Liver (tissue), 9 donors: ENCODE measurements around the gene FRAS1. TPM values are rescaled to one million over a fixed set of nuclear protein-coding genes. Genes with fewer than 3 reads are reported as not detected.
"Not testable (repeated sequence)": the region's sequence is repeated elsewhere in the genome, so short reads cannot be mapped to it uniquely, and the experiment has no call there.

Source experiments
- DNase-seq: peaks from one replicate; pipeline ENCODE4 v3.0.0-alpha.2; 2017; ENCODE audit warnings: low spot score
- H3K27ac ChIP-seq, 2 donors: one replicate each; pipeline ENCODE4 v1.7.0; 2013; ENCODE audit warnings: inconsistent platforms in 2 of 2, low read length in 2 of 2, control low read depth in 1 of 2, low read depth in 1 of 2, mild to moderate bottlenecking in 1 of 2
- H3K27me3 ChIP-seq, 4 donors: one replicate each; pipeline versions ENCODE4 v1.6.1 to v1.7.0; 2013; ENCODE audit warnings: low read length in 3 of 4, inconsistent platforms in 1 of 4, mild to moderate bottlenecking in 1 of 4, moderate library complexity in 1 of 4; ENCODE audit not compliant: control insufficient read depth in 4 of 4, insufficient read depth in 4 of 4
- H3K36me3 ChIP-seq, 4 donors: one replicate each; pipeline versions ENCODE4 v1.6.1 to v1.7.0; 2013; ENCODE audit warnings: low read length in 3 of 4, mild to moderate bottlenecking in 3 of 4, low read depth in 1 of 4, moderate library complexity in 1 of 4; ENCODE audit not compliant: control insufficient read depth in 4 of 4, insufficient read depth in 3 of 4
- H3K4me1 ChIP-seq, 4 donors: one replicate each; pipeline versions ENCODE4 v1.6.1 to v1.7.0; 2013; ENCODE audit warnings: low read length in 3 of 4, mild to moderate bottlenecking in 3 of 4, moderate library complexity in 1 of 4; ENCODE audit not compliant: control insufficient read depth in 4 of 4, insufficient read depth in 4 of 4
- H3K4me3 ChIP-seq, 3 donors: one replicate each; pipeline versions ENCODE4 v1.6.1 to v1.7.0; 2013; ENCODE audit warnings: low read length in 3 of 3, control low read depth in 1 of 3, low read depth in 1 of 3, mild to moderate bottlenecking in 1 of 3
- H3K9ac ChIP-seq, 2 donors: one replicate each; pipeline ENCODE4 v1.7.0; 2013; ENCODE audit warnings: low read length in 2 of 2, mild to moderate bottlenecking in 2 of 2, moderate library complexity in 2 of 2, control low read depth in 1 of 2, low read depth in 1 of 2
- H3K9me3 ChIP-seq, 4 donors: one replicate each; pipeline versions ENCODE4 v1.6.1 to v1.7.0; 2013; ENCODE audit warnings: low read length in 3 of 4; ENCODE audit not compliant: control insufficient read depth in 4 of 4
- EGR1 ChIP-seq, 2 donors: IDR thresholded peaks; 2 replicates each; pipeline ENCODE4 v1.6.1; 2016 to 2018; ENCODE audit warnings: antibody characterized with exemption in 2 of 2, low read depth in 2 of 2
- FOXA1 ChIP-seq: IDR thresholded peaks from 2 replicates; pipeline ENCODE4 v1.6.1; 2016; ENCODE audit warnings: antibody characterized with exemption
- FOXA2 ChIP-seq: IDR thresholded peaks from 2 replicates; pipeline ENCODE4 v1.6.1; 2016; ENCODE audit warnings: antibody characterized with exemption
- HNF4A ChIP-seq, 2 donors: conservative IDR thresholded peaks; 2 replicates each; pipeline ENCODE4 v1.6.1; 2016; ENCODE audit warnings: antibody characterized with exemption in 2 of 2, mild to moderate bottlenecking in 2 of 2
- NR2F2 ChIP-seq: IDR thresholded peaks from 2 replicates; pipeline ENCODE4 v1.6.1; 2016; ENCODE audit warnings: antibody characterized with exemption
- RAD21 ChIP-seq, 2 donors: IDR thresholded peaks; 2 replicates each; pipeline ENCODE4 v1.6.1; 2016; ENCODE audit warnings: antibody characterized with exemption in 2 of 2, mild to moderate bottlenecking in 2 of 2
- RXRA ChIP-seq, 2 donors: IDR thresholded peaks; 2 replicates each; pipeline ENCODE4 v1.6.1; 2017 to 2018; ENCODE audit warnings: antibody characterized with exemption in 2 of 2, mild to moderate bottlenecking in 1 of 2
- SP1 ChIP-seq: IDR thresholded peaks from 2 replicates; pipeline ENCODE4 v1.6.1; 2018; ENCODE audit warnings: antibody characterized with exemption, mild to moderate bottlenecking
- TAF1 ChIP-seq: conservative IDR thresholded peaks from 2 replicates; pipeline ENCODE4 v1.6.1; 2016; ENCODE audit warnings: antibody characterized with exemption, mild to moderate bottlenecking
- WGBS: extraction: QIAGEN DNeasy Blood & Tissue Kit; methylation state at CpG from one replicate; pipeline ENCODE4 v1.1.7; 2013; 5-methylcytosine and 5-hydroxymethylcytosine counted together
- polyA plus RNA-seq, 2 donors: library from polyadenylated mRNA; stranded (reverse) in 1 of 2; unstranded in 1 of 2; fragments of 200-250 nt in 1 of 2; fragments of >200 nt in 1 of 2; fragmentation: Nextera tagmentation in 1 of 2; extraction: Ambion mirVana in 1 of 2; gene quantifications; one replicate each; pipeline versions ENCODE4 v1.2.1 to v1.2.3, GENCODE V29; 2013 to 2015
- total RNA-seq, 2 donors: library from RNA; depleted of rRNA; stranded (reverse); fragments of >200 nt; gene quantifications; one replicate each; pipeline ENCODE4 v1.2.3, GENCODE V29; 2014
- TF ChIP-seq, protein P1 (sequence below): IDR thresholded peaks from 2 replicates; pipeline ENCODE4 v1.6.1; 2016; ENCODE audit warnings: antibody characterized with exemption
- TF ChIP-seq, protein P2 (sequence below): IDR thresholded peaks from 2 replicates; pipeline ENCODE4 v1.6.1; 2016; ENCODE audit warnings: antibody characterized with exemption, mild to moderate bottlenecking
- donor health status: healthy.
- donor health status: healthy.
- donor health status: healthy.
- donor health status: healthy.
- donor health status: healthy.

FRAS1 gene
- total and polyA plus RNA-seq, 4 donors: 0.08 to 6.0 (median 1.1) TPM

DNA sequence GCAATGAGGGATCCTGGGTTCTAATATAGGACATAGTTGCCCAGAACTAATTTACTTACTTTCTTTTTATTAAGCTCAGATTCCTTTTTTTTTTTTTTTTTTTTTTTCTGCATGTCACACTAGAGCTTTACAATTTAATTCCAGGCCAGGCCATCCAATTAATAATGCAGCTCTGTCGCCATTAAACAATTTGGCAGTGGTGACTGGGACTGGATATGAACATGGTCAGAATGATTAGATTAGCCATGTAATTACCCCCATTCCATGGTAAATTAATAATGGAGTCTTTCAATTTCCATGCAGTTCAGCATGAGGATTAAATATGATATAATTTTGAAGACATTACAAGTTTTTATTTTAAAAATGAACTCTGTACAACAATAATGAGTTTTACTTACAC is 267.5 kb downstream of the FRAS1 start:
- Histone ChIP-seq H3K9ac (no peak overlapping the region), H3K36me3 (no peaks in the 10 kb centered on the region), H3K9me3 (no peaks in the 10 kb centered on the region), H3K4me3 (no peak overlapping the region), H3K27me3 (no peaks in the 10 kb centered on the region), H3K27ac (no peak overlapping the region), H3K4me1 (no peaks in the 10 kb centered on the region)
- TF ChIP-seq, protein P1, sequence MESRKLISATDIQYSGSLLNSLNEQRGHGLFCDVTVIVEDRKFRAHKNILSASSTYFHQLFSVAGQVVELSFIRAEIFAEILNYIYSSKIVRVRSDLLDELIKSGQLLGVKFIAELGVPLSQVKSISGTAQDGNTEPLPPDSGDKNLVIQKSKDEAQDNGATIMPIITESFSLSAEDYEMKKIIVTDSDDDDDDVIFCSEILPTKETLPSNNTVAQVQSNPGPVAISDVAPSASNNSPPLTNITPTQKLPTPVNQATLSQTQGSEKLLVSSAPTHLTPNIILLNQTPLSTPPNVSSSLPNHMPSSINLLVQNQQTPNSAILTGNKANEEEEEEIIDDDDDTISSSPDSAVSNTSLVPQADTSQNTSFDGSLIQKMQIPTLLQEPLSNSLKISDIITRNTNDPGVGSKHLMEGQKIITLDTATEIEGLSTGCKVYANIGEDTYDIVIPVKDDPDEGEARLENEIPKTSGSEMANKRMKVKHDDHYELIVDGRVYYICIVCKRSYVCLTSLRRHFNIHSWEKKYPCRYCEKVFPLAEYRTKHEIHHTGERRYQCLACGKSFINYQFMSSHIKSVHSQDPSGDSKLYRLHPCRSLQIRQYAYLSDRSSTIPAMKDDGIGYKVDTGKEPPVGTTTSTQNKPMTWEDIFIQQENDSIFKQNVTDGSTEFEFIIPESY: no peak
- TF ChIP-seq RXRA (IDR thresholded peaks at IDR 0.05): no peak
- TF ChIP-seq HNF4A (conservative IDR thresholded peaks at IDR 0.05): no peak
- no peak for TF ChIP-seq TAF1
- no peak for TF ChIP-seq SP1
- no peak for DNase-seq
- 91% methylated on average over 1 of the region's 1 CpG for WGBS

DNA sequence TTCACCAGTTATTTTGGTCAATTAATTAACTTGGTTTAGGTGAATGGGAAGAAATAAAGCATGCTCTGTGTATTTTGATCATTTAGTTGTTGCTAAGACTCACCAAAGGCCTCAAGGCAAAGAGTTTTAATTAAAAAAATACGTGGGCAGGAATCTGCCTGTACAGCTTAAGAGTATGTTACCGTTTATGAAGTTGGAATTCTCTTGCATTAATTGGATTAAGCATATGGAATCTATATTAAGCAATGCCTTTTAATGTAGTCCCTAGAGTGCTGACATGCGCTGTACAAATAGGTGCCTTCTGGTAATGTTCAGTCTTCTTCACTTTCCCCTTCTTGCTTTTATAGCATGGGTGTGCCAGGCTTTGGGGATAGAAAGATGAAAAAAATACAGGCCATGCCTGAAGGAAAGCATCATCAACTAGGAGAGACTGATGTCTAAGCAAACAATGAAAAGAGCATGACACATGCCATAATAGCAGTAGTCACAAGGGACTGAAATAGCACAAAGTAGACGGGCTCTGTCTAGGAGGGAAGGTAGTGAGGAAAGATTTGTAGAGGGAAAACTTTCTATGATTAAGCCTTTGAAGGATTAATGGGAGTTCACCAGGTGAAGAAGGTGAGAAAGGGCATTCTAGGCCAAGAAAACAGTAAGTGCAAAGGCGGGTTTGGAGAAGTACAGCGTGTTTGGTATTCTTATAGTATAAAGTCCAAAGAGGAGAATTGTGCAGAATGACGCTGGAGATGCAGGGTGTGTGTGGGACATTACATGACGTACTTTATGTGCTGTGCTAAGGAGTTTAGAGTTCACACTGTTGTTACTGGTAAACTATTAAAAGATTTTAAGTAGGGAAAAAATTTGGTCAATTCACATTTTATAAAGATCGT is 268.4 kb downstream of the FRAS1 start:
- Histone ChIP-seq H3K36me3 (no peaks in the 10 kb centered on the region), H3K9ac (no peak overlapping the region), H3K4me1 (no peaks in the 10 kb centered on the region), H3K4me3 (no peak overlapping the region), H3K27me3 (no peaks in the 10 kb centered on the region), H3K27ac (no peak overlapping the region), H3K9me3 (no peaks in the 10 kb centered on the region)
- 72% methylated on average over 9 of the region's 9 CpGs for WGBS
- no peak for DNase-seq
- TF ChIP-seq FOXA1 (no peak), RAD21 (IDR thresholded peaks at IDR 0.05) (no peak), EGR1 (IDR thresholded peaks at IDR 0.05; ENCODE audit: low read depth in 2 of 2) (no peak), HNF4A (conservative IDR thresholded peaks at IDR 0.05) (no peak), RXRA (IDR thresholded peaks at IDR 0.05) (no peak), NR2F2 (no peak), TAF1 (no peak), FOXA2 (no peak)
- TF ChIP-seq, protein P2, sequence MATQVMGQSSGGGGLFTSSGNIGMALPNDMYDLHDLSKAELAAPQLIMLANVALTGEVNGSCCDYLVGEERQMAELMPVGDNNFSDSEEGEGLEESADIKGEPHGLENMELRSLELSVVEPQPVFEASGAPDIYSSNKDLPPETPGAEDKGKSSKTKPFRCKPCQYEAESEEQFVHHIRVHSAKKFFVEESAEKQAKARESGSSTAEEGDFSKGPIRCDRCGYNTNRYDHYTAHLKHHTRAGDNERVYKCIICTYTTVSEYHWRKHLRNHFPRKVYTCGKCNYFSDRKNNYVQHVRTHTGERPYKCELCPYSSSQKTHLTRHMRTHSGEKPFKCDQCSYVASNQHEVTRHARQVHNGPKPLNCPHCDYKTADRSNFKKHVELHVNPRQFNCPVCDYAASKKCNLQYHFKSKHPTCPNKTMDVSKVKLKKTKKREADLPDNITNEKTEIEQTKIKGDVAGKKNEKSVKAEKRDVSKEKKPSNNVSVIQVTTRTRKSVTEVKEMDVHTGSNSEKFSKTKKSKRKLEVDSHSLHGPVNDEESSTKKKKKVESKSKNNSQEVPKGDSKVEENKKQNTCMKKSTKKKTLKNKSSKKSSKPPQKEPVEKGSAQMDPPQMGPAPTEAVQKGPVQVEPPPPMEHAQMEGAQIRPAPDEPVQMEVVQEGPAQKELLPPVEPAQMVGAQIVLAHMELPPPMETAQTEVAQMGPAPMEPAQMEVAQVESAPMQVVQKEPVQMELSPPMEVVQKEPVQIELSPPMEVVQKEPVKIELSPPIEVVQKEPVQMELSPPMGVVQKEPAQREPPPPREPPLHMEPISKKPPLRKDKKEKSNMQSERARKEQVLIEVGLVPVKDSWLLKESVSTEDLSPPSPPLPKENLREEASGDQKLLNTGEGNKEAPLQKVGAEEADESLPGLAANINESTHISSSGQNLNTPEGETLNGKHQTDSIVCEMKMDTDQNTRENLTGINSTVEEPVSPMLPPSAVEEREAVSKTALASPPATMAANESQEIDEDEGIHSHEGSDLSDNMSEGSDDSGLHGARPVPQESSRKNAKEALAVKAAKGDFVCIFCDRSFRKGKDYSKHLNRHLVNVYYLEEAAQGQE: no peak
- TF ChIP-seq, protein P1: no peak

DNA sequence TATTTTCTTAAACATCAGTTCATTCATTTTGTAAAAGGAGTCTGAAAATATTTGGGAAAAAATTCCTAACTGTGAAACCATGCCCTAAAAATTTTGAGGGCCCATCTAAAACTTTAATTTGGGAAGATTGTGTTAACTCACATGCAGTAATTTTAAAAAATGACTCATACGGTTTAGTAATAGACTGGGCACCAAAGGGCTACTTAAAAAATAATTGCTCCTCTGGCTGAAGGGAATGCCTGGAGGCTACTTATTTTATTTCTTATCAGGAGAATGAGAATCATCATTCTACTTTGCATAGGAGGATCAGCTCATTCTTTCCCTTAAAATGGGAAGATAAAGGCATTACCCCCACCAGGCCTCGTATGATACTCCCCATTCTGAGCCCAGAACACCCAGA is 271.5 kb downstream of the FRAS1 start:
- WGBS: 90% methylated on average over 2 of the region's 2 CpGs
- H3K4me1 ChIP-seq, H3K36me3 ChIP-seq, H3K27ac ChIP-seq, H3K4me3 ChIP-seq, H3K27me3 ChIP-seq, H3K9ac ChIP-seq, DNase-seq, H3K9me3 ChIP-seq: not testable (repeated sequence)
